Thyroid gland (tissue), 4 donors: ENCODE results near the gene MAP3K8. TPM values are rescaled to one million over a fixed set of nuclear protein-coding genes. Genes with fewer than 3 reads are reported as not detected.

Experiments used
- DNase-seq, 2 donors: peaks; one replicate each; pipeline ENCODE4 v3.0.0-alpha.2; 2019
- H3K27ac ChIP-seq, 3 donors: fragments of 200-600 bp; sonication (generic); 1 replicate in 2 of 3; 2 replicates in 1 of 3; pipeline ENCODE4 v1.5.1; 2016 to 2019; ENCODE audit warnings: mild to moderate bottlenecking in 1 of 3, moderate library complexity in 1 of 3
- H3K27me3 ChIP-seq: fragments of 200-600 bp; sonication (generic); one replicate; pipeline ENCODE4 v1.5.1; 2019
- H3K36me3 ChIP-seq, 2 donors: fragments of 200-600 bp; sonication (generic); one replicate each; pipeline ENCODE4 v1.5.1; 2016 to 2019
- H3K4me1 ChIP-seq, 2 donors: fragments of 200-600 bp; sonication (generic); one replicate each; pipeline ENCODE4 v1.5.1; 2017 to 2019
- H3K4me3 ChIP-seq, 3 donors: fragments of 200-600 bp; sonication (generic); replicated peaks in 1 of 3; 1 replicate in 2 of 3; 2 replicates in 1 of 3; pipeline ENCODE4 v1.5.1; 2016; ENCODE audit warnings: mild to moderate bottlenecking in 1 of 3
- H3K9me3 ChIP-seq: fragments of 200-600 bp; sonication (generic); one replicate; pipeline ENCODE4 v1.5.1; 2017
- CTCF ChIP-seq, 6 experiments: fragments of 200-600 bp in 3 of 6; fragments of 450-650 bp in 3 of 6; sonication (generic) in 3 of 6; IDR thresholded peaks; one replicate each; pipeline ENCODE4 v1.5.1; 2016 to 2019; ENCODE audit warnings: antibody characterized with exemption in 6 of 6, mild to moderate bottlenecking in 2 of 6, inconsistent platforms in 1 of 6, moderate library complexity in 1 of 6
- POLR2A ChIP-seq, 2 donors: fragments of 450-650 bp; IDR thresholded peaks; one replicate each; pipeline ENCODE4 v1.6.1; 2017; ENCODE audit warnings: antibody characterized with exemption in 2 of 2, mild to moderate bottlenecking in 2 of 2, moderate library complexity in 1 of 2
- WGBS, 2 donors: methylation state at CpG; one replicate each; pipeline ENCODE4 v1.1.5; 2017; 5-methylcytosine and 5-hydroxymethylcytosine counted together
- intact Hi-C: fragments of 100-400 bp; cut with DNase I; formaldehyde crosslinking; loops from one replicate; pipeline ENCODE4 v1.15.1; 2023
- total RNA-seq, 4 donors: library from RNA; depleted of rRNA; stranded (reverse); fragments of >200 nt; gene quantifications; one replicate each; pipeline ENCODE4 v1.2.3, GENCODE V29; 2016

The MAP3K8 gene
- total RNA-seq, 4 donors from 2014 or later, result 9.7 to 37.9 (median 22.7) TPM

- intact Hi-C loops, result no loop called here
- H3K4me3 ChIP-seq, result no peak overlapping the region
- DNase-seq, result no peak
- no peaks in the 10 kb centered on the region for H3K9me3 ChIP-seq
- H3K27ac ChIP-seq, result peak overlapping the region in 1 of 3 donors; percentile 2
- H3K4me1 ChIP-seq, result peaks cover 18 to 29% of the 10 kb centered on the region in 2 donors
- WGBS, 2 donors, result 89 to 91% methylated on average over 6 of the region's 6 CpGs
- H3K27me3 ChIP-seq, result no peaks in the 10 kb centered on the region
- peaks cover 36 to 51% of the 10 kb centered on the region in 2 donors for H3K36me3 ChIP-seq
- no peak for TF ChIP-seq CTCF (IDR thresholded peaks at IDR 0.05)
- TF ChIP-seq POLR2A (IDR thresholded peaks at IDR 0.05), result no peak
These were observed 25.3 kb downstream of the MAP3K8 start for GRCh38 chr10:30459283-30459682.

- peaks cover 15 to 21% of the 10 kb centered on the region in 2 donors for H3K4me1 ChIP-seq
- no peak for TF ChIP-seq CTCF (IDR thresholded peaks at IDR 0.05)
- TF ChIP-seq POLR2A (IDR thresholded peaks at IDR 0.05), result no peak
- H3K27ac ChIP-seq, result no peak overlapping the region
- intact Hi-C loops, result no loop called here
- no peak for DNase-seq
- H3K27me3 ChIP-seq, result no peaks in the 10 kb centered on the region
- no peaks in the 10 kb centered on the region for H3K9me3 ChIP-seq
- WGBS, 2 donors, result 98 to 99% methylated on average over 3 of the region's 3 CpGs
- H3K4me3 ChIP-seq, result no peak overlapping the region
- H3K36me3 ChIP-seq, result peaks cover 36 to 51% of the 10 kb centered on the region in 2 donors
These were observed 26.1 kb downstream of the MAP3K8 start for GRCh38 chr10:30460121-30460520.

- no peak for DNase-seq
- Histone ChIP-seq H3K4me3 (no peak overlapping the region), H3K36me3 (peaks cover 36 to 50% of the 10 kb centered on the region in 2 donors), H3K9me3 (no peaks in the 10 kb centered on the region), H3K27ac (no peak overlapping the region), H3K4me1 (peaks cover 0 to 3% of the 10 kb centered on the region in 2 donors), H3K27me3 (no peaks in the 10 kb centered on the region)
- 89 to 90% methylated on average over 4 of the region's 4 CpGs for WGBS, 2 donors
- intact Hi-C loops, result no loop called here
- TF ChIP-seq POLR2A (IDR thresholded peaks at IDR 0.05), result no peak
- TF ChIP-seq CTCF (IDR thresholded peaks at IDR 0.05), result no peak
These were observed 28.5 kb downstream of the MAP3K8 start for GRCh38 chr10:30462513-30462912.

- no peak overlapping the region for H3K4me3 ChIP-seq
- no peak overlapping the region for H3K27ac ChIP-seq
- H3K4me1 ChIP-seq, result peaks cover 0 to under 1% of the 10 kb centered on the region in 2 donors
- H3K9me3 ChIP-seq, result no peaks in the 10 kb centered on the region
- H3K36me3 ChIP-seq, result peaks cover 25 to 36% of the 10 kb centered on the region in 2 donors
- DNase-seq, result no peak
- WGBS, 2 donors, result 70 to 76% methylated on average over 2 of the region's 2 CpGs
- H3K27me3 ChIP-seq, result no peaks in the 10 kb centered on the region
- intact Hi-C loops, result no loop called here
- TF ChIP-seq CTCF (IDR thresholded peaks at IDR 0.05) (no peak), POLR2A (IDR thresholded peaks at IDR 0.05) (no peak)
These were observed 30.0 kb downstream of the MAP3K8 start for GRCh38 chr10:30463944-30464451.

GRCh38 chr10:30464675-30465074, 30.7 kb downstream of the MAP3K8 start:
- WGBS, 2 donors, result 95 to 100% methylated on average over 2 of the region's 3 CpGs
- no peaks in the 10 kb centered on the region for H3K9me3 ChIP-seq
- H3K4me1 ChIP-seq, result no peaks in the 10 kb centered on the region
- no peak for DNase-seq
- H3K4me3 ChIP-seq, result no peak overlapping the region
- no peak overlapping the region for H3K27ac ChIP-seq
- H3K27me3 ChIP-seq, result no peaks in the 10 kb centered on the region
- intact Hi-C loops, result no loop called here
- TF ChIP-seq POLR2A (IDR thresholded peaks at IDR 0.05) (no peak), CTCF (IDR thresholded peaks at IDR 0.05) (no peak)
- peaks cover 18 to 29% of the 10 kb centered on the region in 2 donors for H3K36me3 ChIP-seq
